ENCODE data around the gene SCN8A.

The SCN8A gene

GRCh38 chr12:51661836-51662235 lies 70.8 kb downstream of the SCN8A start:
- H3K4me3 ChIP-seq (ENCODE audit: low read depth, low read length): no peak overlapping the region
- no peak for TF ChIP-seq CTCF (IDR thresholded peaks at IDR 0.05; ENCODE audit: low read depth, low read length, missing control alignments)
- in situ Hi-C loops (cut with HindIII; ENCODE audit: low sequenced_read_pairs): no loop called here
- DNase-seq (ENCODE audit: low read depth): no peak

- no peak for DNase-seq (ENCODE audit: low read depth)
- in situ Hi-C loops (cut with HindIII; ENCODE audit: low sequenced_read_pairs): no loop called here
- no peak overlapping the region for H3K4me3 ChIP-seq (ENCODE audit: low read depth, low read length)
- TF ChIP-seq CTCF (IDR thresholded peaks at IDR 0.05; ENCODE audit: low read depth, low read length, missing control alignments): no peak
Observed at GRCh38 chr12:51662728-51663154, 71.7 kb downstream of the SCN8A start.

- in situ Hi-C loops (cut with HindIII; ENCODE audit: low sequenced_read_pairs): no loop called here
- DNase-seq (ENCODE audit: low read depth): no peak
- no peak overlapping the region for H3K4me3 ChIP-seq (ENCODE audit: low read depth, low read length)
- TF ChIP-seq CTCF (IDR thresholded peaks at IDR 0.05; ENCODE audit: low read depth, low read length, missing control alignments): no peak
Observed at GRCh38 chr12:51663390-51663789, 72.4 kb downstream of the SCN8A start.

GRCh38 chr12:51666696-51667095 lies 75.7 kb downstream of the SCN8A start:
- no peak overlapping the region for H3K4me3 ChIP-seq (ENCODE audit: low read depth, low read length)
- no peak for TF ChIP-seq CTCF (IDR thresholded peaks at IDR 0.05; ENCODE audit: low read depth, low read length, missing control alignments)
- in situ Hi-C loops (cut with HindIII; ENCODE audit: low sequenced_read_pairs): no loop called here
- no peak for DNase-seq (ENCODE audit: low read depth)

GRCh38 chr12:51667269-51667668 lies 76.2 kb downstream of the SCN8A start:
- no peak overlapping the region for H3K4me3 ChIP-seq (ENCODE audit: low read depth, low read length)
- in situ Hi-C loops (cut with HindIII; ENCODE audit: low sequenced_read_pairs): no loop called here
- TF ChIP-seq CTCF (IDR thresholded peaks at IDR 0.05; ENCODE audit: low read depth, low read length, missing control alignments): no peak
- no peak for DNase-seq (ENCODE audit: low read depth)

GRCh38 chr12:51669271-51669670 lies 78.2 kb downstream of the SCN8A start:
- no peak overlapping the region for H3K4me3 ChIP-seq (ENCODE audit: low read depth, low read length)
- TF ChIP-seq CTCF (IDR thresholded peaks at IDR 0.05; ENCODE audit: low read depth, low read length, missing control alignments): no peak
- DNase-seq (ENCODE audit: low read depth): no peak
- in situ Hi-C loops (cut with HindIII; ENCODE audit: low sequenced_read_pairs): no loop called here

- TF ChIP-seq CTCF (IDR thresholded peaks at IDR 0.05; ENCODE audit: low read depth, low read length, missing control alignments): no peak
- no peak overlapping the region for H3K4me3 ChIP-seq (ENCODE audit: low read depth, low read length)
- DNase-seq (ENCODE audit: low read depth): no peak
- in situ Hi-C loops (cut with HindIII; ENCODE audit: low sequenced_read_pairs): no loop called here
Observed at GRCh38 chr12:51669996-51670395, 79.0 kb downstream of the SCN8A start.
